Measurements from ENCODE around the gene HMGB4.

The HMGB4 gene

DNA sequence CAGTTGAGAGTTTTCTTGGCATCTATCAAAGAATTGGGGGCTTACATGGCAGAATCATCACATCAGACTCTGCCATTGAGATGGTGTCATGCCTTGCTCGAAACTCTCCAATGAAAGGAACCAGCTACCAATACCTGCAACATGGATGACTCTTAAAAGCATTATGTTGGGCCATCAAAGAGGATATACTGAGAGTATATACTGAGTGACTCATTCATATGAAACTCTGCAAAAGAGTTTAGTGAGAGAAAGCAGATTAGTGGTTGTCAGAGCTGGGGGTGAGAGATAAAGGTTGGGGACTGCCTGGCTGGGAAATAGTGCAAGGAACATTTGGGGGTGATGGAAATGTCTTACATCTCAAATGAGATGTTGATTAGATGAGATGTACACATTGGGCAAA lies 14.7 kb upstream of the HMGB4 start:
- DNase-seq = no peak

DNA sequence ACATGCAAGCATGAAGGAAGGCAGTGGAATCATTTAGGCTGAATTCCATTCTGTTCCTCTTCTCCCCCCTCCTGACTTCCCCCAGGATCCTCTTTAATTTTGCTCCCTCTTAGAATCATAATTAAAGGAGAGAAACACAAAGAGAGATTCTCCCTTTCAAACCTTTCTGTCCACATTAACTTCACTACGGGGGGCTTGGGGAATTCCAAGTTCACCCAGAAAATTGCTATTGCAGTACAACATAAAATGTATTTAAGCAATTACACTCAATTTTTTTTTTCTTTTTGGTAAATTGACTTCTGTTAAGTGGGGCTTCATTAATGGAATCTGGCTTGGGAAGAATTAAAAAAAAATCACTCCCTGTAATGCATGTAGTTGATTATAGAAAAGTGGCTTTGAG lies 13.4 kb upstream of the HMGB4 start:
- DNase-seq = no peak

DNA sequence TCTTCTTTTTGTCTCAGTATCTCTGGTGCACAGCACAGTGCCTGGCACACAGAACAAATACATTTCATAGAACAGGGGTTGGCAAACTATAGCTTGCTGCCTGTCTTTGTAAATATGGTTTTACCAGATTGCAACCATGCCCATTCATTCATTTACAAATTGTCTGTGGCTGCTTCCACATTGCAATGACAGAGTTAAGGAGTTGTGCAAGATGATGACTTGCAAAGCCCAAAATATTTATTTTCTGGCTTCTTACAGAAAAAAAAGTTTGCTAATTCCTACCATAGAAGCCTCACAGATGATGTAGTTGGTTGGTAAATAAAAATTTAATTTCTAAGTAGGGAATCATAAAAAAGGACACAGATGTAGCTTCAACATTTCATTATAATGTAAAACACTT lies 11.2 kb upstream of the HMGB4 start:
- no peak for DNase-seq

- DNase-seq = no peak
These were observed 10.4 kb upstream of the HMGB4 start for GRCh38 chr1:33853431-33853830.

- DNase-seq = no peak
These were observed 9.8 kb upstream of the HMGB4 start for GRCh38 chr1:33854091-33854490.

DNA sequence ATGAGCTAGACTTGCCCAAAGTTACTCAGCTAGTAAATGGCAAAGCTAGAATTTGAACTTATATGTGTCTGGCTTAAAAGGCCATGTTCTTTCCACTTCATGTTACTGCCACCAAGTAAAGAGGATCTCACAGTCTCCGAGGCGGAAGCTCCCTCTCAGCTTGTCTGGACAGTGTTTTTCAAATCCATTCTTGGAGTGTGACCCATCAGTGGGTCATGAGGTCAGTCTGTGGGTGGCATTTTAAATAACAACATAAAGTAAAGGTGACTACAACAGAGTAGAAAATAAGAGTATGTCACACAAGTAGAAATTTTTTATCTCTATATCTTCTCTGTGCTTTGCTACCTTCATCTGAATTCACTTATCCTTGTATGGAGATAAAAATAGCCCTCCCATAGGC lies 3.2 kb upstream of the HMGB4 start:
- no peak for DNase-seq

GRCh38 chr1:33864460-33865389 lies 846 bp downstream of the HMGB4 start:
- no peak for DNase-seq

- no peak for DNase-seq
These were observed 2.4 kb downstream of the HMGB4 start for GRCh38 chr1:33866281-33866680.

GRCh38 chr1:33867684-33868083 lies 3.8 kb downstream of the HMGB4 start:
- no peak for DNase-seq

DNA sequence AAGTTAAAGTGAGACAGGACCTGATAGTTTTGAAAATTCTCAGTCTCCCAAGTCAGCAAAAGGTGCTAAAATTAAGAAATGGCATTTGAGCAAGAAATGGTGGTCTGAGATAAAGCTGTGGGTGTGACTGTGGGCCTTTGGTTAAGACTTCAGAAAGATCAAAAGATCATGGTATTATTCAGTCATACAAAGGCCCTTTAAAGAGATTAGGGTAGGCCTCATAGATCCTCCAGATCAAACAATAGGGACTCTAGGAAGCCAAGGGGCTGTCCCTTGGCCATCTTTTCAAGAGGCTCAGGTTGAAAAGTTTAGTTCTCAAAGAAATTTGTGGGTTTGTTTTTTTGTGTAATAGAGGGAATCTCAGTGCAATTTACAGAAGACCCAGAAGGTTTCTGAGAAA lies 8.4 kb downstream of the HMGB4 start:
- no peak for DNase-seq

- DNase-seq = no peak
These were observed 8.8 kb downstream of the HMGB4 start for GRCh38 chr1:33872683-33873082.

DNA sequence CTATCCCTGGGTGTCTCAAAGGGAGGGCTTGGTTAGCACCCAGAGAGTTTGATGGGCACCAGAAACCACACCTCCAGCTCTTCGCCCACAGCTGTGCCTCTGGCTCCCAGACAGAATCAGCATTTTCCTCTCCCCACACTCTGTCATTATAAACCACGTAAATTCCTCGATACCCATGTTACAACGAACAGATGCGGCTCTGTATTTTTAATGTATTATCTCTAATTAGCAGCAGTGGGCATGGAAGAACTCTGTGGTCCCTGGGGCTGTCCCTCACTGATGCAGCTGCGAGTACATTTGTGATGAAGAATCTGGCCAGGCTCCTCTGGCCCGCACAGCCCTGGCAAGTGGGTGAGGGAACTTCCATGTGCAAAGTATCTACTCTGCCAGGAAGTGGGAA lies 10.8 kb downstream of the HMGB4 start:
- no peak for DNase-seq

GRCh38 chr1:33875862-33876261 lies 12.0 kb downstream of the HMGB4 start:
- no peak for DNase-seq

GRCh38 chr1:33876970-33877650 lies 13.2 kb downstream of the HMGB4 start:
- no peak for DNase-seq

- DNase-seq = no peak
These were observed 14.5 kb downstream of the HMGB4 start for GRCh38 chr1:33878392-33878791.

GRCh38 chr1:33880305-33880704 lies 16.4 kb downstream of the HMGB4 start:
- DNase-seq = no peak

DNA sequence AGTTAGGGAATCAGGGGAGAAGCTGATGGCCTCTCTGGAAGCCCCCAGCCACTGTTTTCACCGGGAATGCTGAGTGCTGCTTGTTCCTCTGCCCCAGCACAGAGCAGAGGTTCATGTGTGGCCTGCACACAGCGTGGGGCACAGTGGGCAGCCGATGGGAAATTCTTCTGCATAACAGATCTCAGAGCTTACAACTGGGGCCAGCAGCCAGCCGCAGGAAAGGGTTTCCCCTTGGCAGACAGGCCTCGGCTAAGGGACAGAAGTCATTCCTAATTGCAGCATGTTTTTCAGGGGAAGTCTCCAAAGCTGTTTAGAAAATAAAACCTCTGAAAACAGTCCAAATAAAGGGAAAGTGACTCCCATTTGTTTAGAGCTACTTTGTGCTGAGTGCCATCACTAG lies 22.6 kb downstream of the HMGB4 start:
- DNase-seq = no peak

DNA sequence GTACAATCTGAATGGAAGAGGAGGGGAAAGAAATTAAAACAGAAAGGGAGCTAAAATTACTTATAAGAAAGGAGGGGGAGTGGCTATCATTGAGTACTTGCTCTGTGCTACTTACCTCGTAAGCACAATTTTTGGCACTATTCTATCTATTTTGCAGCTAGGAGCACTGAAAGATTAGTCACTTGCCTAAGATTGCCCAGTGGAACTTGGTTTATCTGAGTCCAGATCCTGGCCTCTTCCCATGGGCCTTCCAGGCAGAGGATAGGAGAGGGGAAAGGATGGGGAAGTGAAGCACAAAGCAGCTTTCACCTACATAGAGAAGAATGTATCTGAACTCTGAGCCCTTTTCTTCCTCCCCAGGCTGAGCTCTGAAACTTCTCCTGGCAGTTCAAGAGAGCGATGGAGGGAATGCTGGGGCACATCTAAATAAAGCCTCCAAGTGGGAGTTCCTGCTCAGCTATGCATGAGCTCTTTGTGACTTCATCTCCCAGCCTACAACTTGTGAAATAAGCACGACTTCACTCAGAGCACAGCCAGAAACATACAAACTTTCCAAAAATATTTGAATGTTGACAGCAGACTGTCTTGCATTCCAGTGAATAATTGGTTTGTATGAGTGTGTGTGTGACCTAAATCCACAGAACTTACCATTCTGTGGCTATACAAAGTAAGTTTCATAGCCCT lies 29.4 kb downstream of the HMGB4 start:
- DNase-seq = no peak

GRCh38 chr1:33895396-33895795 lies 31.5 kb downstream of the HMGB4 start:
- no peak for DNase-seq

GRCh38 chr1:33895976-33896375 lies 32.1 kb downstream of the HMGB4 start:
- DNase-seq = no peak

- no peak for DNase-seq
These were observed 33.3 kb downstream of the HMGB4 start for GRCh38 chr1:33897092-33897725.

GRCh38 chr1:33898406-33898805 lies 34.5 kb downstream of the HMGB4 start:
- DNase-seq = no peak

DNA sequence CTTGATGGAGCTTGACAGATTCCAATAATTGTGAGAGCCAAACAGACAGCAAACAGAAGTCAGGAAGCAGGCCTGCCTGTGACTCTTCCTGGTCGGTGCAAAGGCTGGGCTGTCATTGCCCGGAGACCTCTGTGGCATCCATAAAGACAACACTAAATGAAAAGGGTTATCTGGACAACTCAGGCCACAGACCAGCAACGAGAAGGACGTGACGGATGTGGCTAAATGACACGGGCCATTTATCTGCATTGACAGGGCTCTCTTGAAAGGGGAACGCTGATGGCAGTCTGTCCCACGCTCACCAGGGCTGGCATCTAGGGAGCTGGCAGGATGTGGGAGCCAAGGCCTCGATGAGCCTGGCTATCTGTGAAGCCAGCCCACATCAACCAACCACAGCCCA lies 35.0 kb downstream of the HMGB4 start:
- DNase-seq = no peak

All from T-helper 1 cell (primary cell).